ENCODE results near the gene MAP3K4.
"Not testable (repeated sequence)": the region's sequence is repeated elsewhere in the genome, so short reads cannot be mapped to it uniquely, and the experiment has no call there.

MAP3K4 gene

DNA sequence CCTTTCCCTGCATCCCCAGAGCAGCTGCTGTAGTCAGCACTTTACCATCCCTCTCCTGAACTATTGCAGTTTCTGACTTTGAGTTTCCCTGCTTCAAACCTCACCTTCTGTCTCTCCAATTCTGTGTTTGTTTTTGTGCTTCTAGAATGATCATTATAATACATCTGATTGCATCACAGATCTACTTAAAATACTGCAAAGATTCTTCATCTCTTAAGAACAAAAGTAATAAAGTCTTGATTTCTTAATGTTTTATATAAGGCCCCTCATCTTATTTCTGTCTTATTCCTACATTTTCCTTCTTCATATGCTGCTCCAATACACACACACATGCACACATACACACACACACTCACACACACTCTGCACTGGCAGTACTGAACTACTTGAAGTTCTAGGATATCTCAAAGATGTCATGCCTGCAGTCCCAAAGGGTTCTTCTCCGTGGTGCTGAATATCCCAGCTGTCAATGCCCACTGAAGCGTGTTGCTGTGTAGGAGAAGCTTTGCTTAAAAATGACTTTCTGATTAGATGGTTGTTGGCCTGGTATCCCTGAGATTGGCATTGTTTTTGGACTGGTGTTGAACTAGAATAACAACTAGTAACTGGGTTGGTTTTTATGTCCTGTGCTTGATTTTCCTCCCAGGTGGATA is 97.2 kb downstream of the MAP3K4 start:
- DNase-seq (ENCODE audit: low read depth), result no peak

DNA sequence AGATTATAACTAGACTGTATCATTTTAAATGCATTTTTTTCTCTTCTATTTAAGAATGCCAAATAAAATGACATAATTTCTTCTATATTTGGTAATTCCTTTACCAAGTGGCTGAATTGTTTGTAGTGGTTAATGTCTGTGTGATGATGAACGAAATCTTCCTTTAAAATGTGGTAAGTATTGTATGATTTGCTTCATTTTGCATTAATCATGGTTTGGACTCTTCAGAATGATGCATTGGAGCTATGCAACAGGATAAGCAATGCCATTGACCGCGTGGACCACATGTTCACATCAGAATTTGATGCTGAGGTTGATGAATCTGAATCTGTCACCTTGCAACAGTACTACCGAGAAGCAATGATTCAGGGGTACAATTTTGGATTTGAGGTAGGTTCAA is 99.6 kb downstream of the MAP3K4 start:
- DNase-seq (ENCODE audit: low read depth), result no peak

- DNase-seq (ENCODE audit: low read depth), result peak; percentile 70
These were observed 100.6 kb downstream of the MAP3K4 start for GRCh38 chr6:161091972-161092701.

GRCh38 chr6:161094955-161095354 is 103.4 kb downstream of the MAP3K4 start:
- DNase-seq (ENCODE audit: low read depth), result no peak

- no peak for DNase-seq (ENCODE audit: low read depth)
These were observed 104.3 kb downstream of the MAP3K4 start for GRCh38 chr6:161095916-161096315.

DNA sequence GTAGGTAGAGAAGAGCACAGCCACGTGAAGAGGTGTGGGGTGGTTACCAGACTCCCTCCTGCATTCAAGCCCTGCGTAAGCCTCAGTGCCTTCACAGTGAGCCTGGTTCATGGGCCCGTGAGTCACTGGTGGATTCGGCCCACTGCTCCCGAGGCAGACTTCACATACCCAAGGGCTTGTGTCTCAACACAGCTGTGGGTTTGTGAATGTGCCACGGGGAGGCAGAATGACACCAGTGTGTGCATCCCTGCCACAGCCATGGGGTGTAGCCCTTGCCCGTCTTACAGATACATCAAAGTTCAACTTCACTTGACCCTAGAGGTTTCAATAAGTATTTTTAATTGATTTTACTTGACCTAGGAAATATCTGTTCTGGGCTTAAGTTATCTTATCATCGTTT is 108.5 kb downstream of the MAP3K4 start:
- DNase-seq (ENCODE audit: low read depth), result no peak

DNA sequence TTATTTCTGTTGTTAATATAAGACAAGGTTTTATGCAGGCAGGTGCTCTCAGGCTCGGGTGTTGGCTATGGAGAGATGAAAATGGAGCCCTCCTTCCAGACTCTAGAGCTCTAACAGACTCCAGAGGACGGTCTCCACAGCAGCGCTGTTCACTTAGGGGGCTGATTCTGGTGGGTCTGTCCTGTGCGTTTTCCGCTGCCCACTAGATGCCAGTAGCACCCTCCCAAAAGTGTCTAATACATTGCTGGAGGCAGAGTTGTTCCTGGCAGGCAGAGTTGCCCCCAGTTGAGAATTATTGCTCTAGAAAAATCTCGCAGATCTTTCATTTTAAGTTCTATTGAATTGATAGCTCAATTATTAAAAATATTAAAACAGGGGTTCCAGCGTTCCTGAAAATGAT is 109.9 kb downstream of the MAP3K4 start:
- DNase-seq (ENCODE audit: low read depth), result no peak

DNA sequence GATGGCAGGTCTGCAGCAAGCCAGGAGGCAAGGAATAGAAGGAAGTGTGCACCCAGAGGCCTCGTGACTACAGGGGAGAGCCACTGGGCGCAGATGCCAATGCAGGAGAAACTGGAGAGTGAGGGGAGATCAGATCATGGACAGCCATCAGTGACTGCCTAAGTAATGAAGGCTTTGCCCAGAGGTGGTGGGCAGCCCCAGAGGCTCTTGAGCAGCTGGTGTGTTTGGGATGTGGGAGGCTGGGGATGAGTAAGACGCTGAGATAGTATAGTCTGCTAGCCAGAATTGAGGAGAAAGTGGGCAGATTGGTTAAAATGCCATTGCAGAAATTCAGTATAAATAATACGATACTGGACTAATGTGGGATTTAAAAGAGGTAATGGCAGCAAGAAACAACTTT is 111.9 kb downstream of the MAP3K4 start:
- DNase-seq (ENCODE audit: low read depth), result no peak

DNA sequence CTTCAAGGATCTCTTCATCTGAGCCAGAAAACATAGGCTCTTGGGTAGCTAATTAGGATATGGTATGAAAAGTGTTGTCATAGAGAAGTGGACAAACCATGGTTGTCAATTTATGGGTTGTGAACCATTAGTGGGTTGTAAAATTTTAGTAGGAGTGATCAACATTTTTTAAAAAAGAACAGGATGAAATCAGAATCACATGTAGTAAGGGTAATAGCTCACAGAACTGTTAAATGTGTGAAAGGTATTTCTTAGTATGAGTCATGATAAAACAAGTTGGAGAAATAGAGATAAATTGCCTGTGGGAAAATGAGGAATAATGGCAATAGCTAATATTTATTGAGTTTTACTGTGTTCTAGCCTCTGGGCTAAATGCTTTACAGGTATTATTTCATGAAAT is 113.4 kb downstream of the MAP3K4 start:
- peak; percentile 55 for DNase-seq (ENCODE audit: low read depth)

DNA sequence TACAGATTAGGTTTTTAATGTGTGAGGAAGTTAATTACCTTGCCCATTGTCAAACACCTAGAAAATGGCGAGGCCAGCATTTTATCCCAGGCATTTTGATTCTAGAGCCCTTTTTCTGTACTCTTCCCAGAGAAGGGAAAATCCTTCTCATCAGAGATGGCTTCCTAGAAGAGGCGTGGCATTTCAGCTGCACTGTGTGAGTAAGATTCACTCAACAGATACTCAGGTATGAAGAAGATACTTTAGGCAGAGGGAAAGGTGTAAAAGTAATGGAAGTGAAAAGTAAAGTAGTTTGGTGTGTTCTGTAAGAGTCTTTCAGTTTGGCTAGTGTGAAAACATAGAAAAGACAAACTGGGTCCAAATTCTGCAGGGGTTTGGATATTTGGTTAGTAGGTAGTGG is 113.8 kb downstream of the MAP3K4 start:
- DNase-seq (ENCODE audit: low read depth), result no peak

DNA sequence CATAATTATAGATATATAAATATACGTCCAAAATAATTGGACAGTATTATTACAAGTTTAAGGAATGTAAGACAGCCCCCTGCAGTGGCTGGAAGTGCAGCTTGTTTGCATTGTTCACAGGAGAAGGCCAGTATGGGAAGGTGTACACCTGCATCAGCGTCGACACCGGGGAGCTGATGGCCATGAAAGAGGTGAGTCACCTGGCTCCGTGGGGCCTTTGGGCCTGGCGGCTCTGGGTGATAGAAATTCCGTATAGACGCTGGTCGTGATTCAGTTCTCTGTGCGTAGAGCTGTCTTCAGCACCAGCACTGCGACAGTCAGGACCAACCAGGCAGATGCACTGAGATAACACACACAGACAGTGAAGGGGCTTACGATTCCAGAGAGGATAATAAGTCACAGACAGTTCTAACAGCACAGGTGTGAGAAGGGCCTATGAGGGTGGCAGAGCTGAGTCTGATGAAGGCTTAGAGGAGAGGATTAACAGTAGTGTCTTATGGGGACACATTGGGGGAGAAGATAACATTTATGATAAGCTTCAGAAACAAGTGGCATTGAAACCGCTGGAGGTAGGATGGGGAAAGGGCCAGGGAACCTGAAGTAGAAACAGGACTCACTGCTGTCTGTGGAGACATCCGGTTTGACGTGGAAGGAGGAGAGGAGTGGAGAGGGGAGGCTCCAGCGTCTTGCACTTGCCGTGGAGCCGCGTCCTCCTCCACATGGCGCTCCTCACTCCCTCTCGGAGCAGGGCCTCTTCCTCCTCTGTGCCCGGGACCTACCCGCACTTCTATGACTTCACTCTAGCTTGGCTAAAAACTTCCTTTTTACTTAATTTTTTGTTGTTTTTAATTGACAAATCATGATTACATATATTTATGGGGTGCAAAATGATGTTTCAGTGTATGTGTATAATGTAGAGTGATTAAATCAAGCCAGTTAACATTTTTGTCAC is 116.5 kb downstream of the MAP3K4 start:
- no peak for DNase-seq (ENCODE audit: low read depth)

DNA sequence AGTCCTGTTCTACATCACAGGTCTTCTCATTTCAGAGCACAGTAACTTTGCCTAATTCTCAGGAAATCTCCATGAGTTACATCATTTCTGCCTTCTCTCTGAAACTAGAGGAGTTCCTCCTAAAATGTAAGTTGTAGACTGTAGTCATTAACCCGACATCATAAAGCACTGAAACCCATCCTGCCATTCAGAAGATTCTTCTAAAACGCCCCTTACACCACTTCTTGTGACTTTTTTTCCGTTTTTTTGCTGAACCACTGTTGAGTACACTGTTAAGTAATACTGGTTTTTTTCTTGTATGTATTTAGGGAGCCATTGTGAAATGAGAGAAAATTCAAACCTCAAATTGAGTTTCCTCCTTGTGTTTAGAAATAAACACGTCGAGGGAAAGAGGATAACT is 117.3 kb downstream of the MAP3K4 start:
- DNase-seq (ENCODE audit: low read depth), result no peak

GRCh38 chr6:161109366-161109765 is 117.8 kb downstream of the MAP3K4 start:
- DNase-seq (ENCODE audit: low read depth), result no peak

DNA sequence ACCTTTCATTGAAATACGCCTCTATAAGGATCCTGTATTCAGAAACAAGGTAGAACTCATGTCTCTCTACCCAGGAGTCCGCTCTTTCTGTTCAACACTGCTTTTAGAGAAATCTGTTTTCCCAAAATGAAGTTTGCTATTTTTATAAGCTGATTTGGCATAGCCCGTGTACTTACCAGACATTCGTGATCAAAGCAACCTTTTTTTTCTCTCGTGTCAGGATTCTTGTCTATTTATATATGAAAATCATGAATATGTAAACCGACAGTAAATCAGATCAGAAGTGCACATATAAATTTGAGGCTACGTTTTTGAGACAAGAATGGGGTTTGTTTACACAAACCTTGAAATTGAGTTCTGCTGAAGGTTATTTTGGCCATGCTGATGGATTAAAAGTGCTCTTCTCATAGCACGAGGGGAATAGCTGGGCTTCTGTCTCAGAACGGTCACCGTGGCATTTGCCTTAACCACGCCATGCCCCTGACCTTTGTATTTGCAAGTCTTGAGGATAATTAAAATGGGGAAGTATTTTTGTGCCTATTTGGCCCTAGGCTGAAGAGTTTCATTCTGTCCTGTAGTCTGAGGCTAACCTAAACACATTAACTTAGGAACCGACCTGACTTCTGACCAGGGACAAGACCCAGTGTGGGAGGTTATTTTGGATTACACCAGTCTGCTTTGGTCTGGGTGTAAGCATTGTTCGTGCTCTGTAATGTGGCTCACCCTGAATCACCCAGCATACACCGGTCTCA is 118.6 kb downstream of the MAP3K4 start:
- no peak for DNase-seq (ENCODE audit: low read depth)

GRCh38 chr6:161111261-161111660 is 119.7 kb downstream of the MAP3K4 start:
- no peak for DNase-seq (ENCODE audit: low read depth)

DNA sequence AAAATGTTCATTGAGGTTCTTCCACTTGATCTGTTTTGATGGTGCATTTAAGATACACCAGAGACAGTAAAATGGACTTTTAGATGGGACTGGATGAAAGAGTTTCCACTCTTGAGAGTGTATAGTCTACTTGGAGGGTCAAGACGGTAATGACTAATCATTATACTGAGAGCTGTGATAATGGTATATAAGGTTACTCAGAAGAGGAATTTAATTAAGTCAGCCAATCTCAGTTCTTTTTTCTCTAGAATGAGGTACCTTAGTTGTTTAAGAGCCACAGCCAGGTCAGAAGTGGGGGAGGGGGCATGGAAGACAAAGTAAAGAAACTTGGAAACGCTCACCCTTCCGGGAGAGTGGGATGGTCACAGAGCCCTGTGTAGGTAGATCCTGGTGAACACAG is 123.9 kb downstream of the MAP3K4 start:
- DNase-seq (ENCODE audit: low read depth), result no peak

GRCh38 chr6:161116554-161116953 is 125.0 kb downstream of the MAP3K4 start:
- no peak for DNase-seq (ENCODE audit: low read depth)

- DNase-seq (ENCODE audit: low read depth), result no peak
These were observed 125.7 kb downstream of the MAP3K4 start for GRCh38 chr6:161117308-161117707.

DNA sequence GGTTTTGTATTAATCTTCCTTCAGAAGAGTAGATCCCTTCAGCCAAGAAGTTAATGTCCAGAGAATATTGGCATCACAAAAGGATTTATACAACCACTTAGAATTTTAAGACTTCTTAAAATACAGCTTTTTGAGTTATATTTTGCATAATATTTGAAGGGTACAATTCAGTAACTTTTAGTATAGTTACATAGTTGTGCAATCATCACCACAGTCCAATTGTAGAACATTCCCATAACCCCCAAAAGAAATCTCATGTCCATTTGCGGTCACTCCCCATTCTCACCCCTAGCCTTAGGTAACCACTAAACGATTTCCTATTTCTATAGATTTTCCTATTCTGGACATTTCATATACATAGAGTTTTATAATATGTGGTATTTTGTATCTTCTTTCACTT is 126.4 kb downstream of the MAP3K4 start:
- DNase-seq (ENCODE audit: low read depth), result no peak

- DNase-seq (ENCODE audit: low read depth), result not testable (repeated sequence)
These were observed 131.8 kb downstream of the MAP3K4 start for GRCh38 chr6:161123319-161123718.

DNA sequence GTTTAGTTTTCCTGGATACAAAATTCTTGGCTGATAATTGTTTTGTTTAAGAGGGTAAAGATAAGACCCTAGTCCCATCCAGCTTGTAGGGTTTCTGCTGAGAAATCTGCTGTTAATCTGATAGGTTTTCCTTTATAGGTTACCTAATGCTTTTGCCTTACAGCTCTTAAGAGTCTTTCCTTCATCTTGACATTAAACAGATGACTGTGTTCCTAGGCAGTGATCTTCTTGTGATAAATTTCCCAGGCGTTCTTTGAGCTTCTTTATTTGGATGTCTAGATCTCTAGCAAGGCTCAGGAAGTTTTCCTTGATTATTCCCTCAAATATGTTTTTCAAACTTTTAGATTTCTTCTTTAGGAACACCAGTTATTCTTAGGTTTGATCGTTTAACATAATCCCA is 134.0 kb downstream of the MAP3K4 start:
- DNase-seq (ENCODE audit: low read depth), result no peak

Measured in GM04503 (cell line).